Measurements from ENCODE around the gene DUOX1.
"Not testable (repeated sequence)": the region's sequence is repeated elsewhere in the genome, so short reads cannot be mapped to it uniquely, and the experiment has no call there.

Gene DUOX1

DNA sequence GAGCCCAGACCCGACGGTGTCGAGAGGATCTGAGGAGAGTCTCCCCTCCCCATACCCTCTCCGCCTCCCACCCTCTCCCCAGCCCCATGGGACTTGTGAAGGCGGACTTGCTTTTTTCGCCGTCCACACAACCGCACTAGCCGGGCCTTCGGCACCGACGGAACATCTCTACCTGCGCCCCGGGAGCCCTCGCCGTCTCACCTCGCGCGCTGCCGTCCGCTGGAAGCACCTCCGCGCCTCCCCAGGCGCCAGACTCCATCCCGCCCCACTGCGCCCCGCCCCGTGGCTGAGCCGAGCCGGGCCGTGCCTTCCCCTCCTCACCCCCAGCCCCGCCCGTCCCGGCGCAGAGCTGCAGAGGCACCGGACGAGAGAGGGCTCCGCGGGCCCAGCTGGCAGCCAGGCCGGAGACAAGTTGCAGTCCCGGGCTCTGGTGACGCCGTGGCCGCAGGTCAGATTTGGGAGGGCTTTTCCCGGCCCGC lies at the start of gene DUOX1, which contains the start of gene DUOXA1:
Gene DUOX1, plus strand, starts transcription at position 344 of the 479 bp plus-strand sequence. CDS start 1,973 bp downstream, outside the sequence.
Gene DUOXA1, minus strand, starts transcription at position 229 of the 479 bp plus-strand sequence. CDS start 6,865 bp downstream, outside the sequence.
- TF ChIP-seq, protein P1, sequence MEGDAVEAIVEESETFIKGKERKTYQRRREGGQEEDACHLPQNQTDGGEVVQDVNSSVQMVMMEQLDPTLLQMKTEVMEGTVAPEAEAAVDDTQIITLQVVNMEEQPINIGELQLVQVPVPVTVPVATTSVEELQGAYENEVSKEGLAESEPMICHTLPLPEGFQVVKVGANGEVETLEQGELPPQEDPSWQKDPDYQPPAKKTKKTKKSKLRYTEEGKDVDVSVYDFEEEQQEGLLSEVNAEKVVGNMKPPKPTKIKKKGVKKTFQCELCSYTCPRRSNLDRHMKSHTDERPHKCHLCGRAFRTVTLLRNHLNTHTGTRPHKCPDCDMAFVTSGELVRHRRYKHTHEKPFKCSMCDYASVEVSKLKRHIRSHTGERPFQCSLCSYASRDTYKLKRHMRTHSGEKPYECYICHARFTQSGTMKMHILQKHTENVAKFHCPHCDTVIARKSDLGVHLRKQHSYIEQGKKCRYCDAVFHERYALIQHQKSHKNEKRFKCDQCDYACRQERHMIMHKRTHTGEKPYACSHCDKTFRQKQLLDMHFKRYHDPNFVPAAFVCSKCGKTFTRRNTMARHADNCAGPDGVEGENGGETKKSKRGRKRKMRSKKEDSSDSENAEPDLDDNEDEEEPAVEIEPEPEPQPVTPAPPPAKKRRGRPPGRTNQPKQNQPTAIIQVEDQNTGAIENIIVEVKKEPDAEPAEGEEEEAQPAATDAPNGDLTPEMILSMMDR (IDR thresholded peaks at IDR 0.05; ENCODE audit: borderline replicate concordance, control extremely low read depth, extremely low read depth, insufficient read depth, missing control alignments): no peak
- no peak for DNase-seq (ENCODE audit: low spot score)
- in situ Hi-C loops (cut with MboI; ENCODE audit: low sequenced_read_pairs, unreplicated experiment): no loop called here

DNA sequence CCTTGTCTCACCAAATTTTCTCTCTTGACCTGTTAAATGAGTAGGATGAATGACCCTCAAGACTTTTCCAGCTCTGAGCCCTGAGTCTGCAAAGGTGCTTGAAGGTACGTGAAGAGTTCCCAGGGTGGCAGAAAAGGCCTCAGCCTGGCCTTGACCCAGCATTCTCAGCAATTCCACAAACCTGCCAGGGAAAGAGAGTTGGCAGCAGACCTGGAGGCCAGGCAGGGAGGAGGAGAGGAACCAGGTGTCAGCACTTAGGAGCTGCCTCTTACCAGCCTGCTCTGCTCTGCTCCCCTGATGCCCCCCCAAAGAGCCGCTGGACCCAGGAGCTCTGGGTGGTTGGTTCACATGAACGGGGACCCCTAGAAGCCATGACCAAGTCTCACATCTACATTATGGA lies 49.2 kb upstream of the DUOX1 start:
- in situ Hi-C loops (cut with MboI; ENCODE audit: low sequenced_read_pairs, unreplicated experiment); DNase-seq (ENCODE audit: low spot score): not testable (repeated sequence)

DNA sequence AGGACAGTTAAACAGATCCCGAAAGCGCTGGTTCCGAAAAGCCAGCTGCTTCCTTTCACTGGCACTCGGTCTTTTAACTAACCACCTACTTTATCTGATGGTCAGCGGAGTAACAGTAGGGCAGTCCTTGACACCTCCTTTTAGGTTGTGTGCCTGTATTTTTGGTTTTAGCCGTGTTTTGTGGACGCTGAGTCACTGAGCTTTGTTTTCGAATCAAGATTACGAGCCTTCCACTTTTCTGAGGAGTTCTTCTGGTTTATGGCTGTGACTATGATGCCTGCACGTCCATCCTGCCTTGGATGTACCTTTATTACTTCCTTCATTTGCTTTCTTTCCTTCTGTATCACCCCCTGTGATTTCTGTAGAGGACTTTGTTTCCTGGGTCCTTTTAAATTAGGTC lies 47.4 kb upstream of the DUOX1 start:
- DNase-seq (ENCODE audit: low spot score); in situ Hi-C loops (cut with MboI; ENCODE audit: low sequenced_read_pairs, unreplicated experiment): not testable (repeated sequence)

DNA sequence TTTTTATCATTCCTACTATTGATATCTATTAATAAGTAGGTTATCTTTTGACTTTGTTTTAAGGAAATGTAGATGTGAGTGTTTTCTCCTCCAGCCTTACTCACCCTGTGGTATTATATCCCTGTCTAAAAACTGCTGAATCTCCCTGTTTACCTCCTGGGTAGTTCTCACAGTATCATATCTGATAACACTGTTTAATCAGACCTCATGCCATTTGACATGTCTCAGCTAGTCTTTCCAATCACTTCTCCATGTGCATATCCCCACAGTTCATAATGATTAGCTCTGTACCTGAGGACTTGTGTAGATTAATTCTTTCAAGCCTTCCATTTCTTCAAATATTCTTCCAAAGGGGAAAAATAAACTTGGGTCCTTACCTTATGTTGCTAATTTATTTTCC lies 46.6 kb upstream of the DUOX1 start:
- TF ChIP-seq, protein P1 (IDR thresholded peaks at IDR 0.05; ENCODE audit: borderline replicate concordance, control extremely low read depth, extremely low read depth, insufficient read depth, missing control alignments): no peak
- no peak for DNase-seq (ENCODE audit: low spot score)
- in situ Hi-C loops (cut with MboI; ENCODE audit: low sequenced_read_pairs, unreplicated experiment): no loop called here

DNA sequence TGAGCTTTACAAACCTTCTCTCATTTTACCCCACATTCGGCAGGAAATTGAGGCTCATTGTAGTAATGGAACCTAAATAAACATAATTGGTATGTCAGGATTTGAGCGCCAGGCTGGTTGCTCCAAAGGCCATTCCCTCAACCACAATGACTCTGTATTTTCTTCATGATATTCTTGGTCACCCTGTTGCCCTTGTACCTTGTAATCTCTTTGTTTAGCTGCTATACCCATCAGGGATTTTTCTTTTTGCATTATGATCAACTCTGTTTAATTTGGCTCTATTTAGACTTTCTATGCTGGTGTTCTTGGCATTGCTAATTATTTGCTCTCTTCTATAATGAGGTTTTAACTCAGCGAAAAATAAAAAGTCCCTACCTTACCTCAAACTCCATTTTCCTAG lies 45.6 kb upstream of the DUOX1 start:
- in situ Hi-C loops (cut with MboI; ENCODE audit: low sequenced_read_pairs, unreplicated experiment): no loop called here
- DNase-seq (ENCODE audit: low spot score): no peak
- TF ChIP-seq, protein P1 (IDR thresholded peaks at IDR 0.05; ENCODE audit: borderline replicate concordance, control extremely low read depth, extremely low read depth, insufficient read depth, missing control alignments): no peak

DNA sequence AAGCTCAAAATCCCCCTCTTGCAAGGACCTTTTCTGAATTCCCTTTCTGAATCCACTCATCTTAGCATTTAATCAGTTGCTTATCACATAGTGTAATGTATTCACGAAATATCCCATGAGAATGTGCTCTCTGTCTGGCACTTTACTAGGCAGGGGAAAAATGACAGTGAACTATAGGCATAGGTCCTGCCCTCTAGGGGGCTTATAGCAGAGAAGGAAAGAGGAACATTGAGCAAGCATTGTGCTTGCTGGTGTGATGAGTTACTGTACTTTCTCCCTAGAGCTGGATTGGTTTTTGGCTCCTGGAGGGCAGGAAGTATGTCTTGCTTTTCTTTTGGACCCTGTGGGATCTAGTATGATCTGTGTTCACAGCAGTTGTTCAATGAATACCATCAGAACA lies 42.3 kb upstream of the DUOX1 start:
- DNase-seq (ENCODE audit: low spot score): no peak
- in situ Hi-C loops (cut with MboI; ENCODE audit: low sequenced_read_pairs, unreplicated experiment): no loop called here
- TF ChIP-seq, protein P1 (IDR thresholded peaks at IDR 0.05; ENCODE audit: borderline replicate concordance, control extremely low read depth, extremely low read depth, insufficient read depth, missing control alignments): no peak

DNA sequence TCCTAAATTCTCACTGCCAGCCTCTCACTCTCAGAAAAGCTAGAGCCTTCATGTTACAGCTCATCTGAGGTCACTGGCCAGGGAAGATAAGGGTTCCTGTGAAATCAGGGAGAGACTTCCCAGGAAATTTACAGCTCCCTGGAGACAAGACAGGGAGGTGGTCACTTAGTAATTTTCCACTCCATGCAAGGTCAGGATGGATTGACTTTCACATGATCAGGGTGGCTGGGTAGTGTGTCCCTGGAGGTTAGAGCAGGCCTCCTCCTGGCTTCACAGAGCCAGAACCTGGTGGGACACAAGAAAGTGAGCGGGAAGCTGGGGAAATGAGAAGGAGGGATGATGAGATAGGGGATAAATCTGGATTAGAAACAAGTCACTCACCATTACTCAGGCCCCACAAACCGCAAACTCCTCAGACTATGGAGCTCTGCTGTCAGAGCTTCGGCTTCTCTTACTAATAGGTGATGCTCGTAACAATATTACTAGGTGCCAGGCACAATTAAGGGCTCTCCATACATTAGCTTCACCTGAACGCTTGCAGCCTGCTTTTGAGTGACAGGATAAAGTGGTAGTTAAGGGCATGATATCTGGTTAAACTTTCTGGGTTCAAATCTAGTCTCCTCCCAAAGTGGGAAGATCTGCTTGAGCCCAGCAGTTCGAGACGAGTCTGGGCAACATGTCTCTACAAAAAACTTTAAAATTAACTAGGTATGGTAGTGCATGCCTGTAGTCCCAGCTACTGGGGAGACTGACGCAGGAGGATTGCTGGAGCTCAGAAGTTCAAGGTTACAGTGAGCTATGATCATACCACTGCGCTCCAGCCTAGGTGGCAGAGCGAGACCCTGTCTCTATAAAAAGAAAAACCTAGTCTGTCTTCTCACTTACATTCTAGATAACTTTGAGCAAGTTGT lies 40.7 kb upstream of the DUOX1 start:
- TF ChIP-seq, protein P1 (IDR thresholded peaks at IDR 0.05; ENCODE audit: borderline replicate concordance, control extremely low read depth, extremely low read depth, insufficient read depth, missing control alignments): no peak
- no peak for DNase-seq (ENCODE audit: low spot score)
- in situ Hi-C loops (cut with MboI; ENCODE audit: low sequenced_read_pairs, unreplicated experiment): no loop called here

Data from GM13976 (cell line).